Kidney (tissue), 14 donors: ENCODE data around the gene ALPL. TPM values are rescaled to one million over a fixed set of nuclear protein-coding genes. Genes with fewer than 3 reads are reported as not detected.

Experiments
- DNase-seq, 5 donors: peaks; one replicate each; pipeline ENCODE4 v3.0.0-alpha.2; 2013 to 2020
- FAIRE-seq: peaks from 2 replicates; lab custom pipeline; 2012; peaks lifted over from hg19 to GRCh38; lab: Jason Lieb, UNC
- H3K27ac ChIP-seq, 2 donors: one replicate each; pipeline ENCODE4 v1.7.0; 2013; ENCODE audit warnings: low read depth in 2 of 2, low read length in 2 of 2, inconsistent platforms in 1 of 2
- H3K27me3 ChIP-seq: one replicate; pipeline ENCODE4 v1.7.1; 2013; ENCODE audit warnings: low read length, inconsistent platforms; ENCODE audit not compliant: control insufficient read depth, insufficient read depth
- H3K36me3 ChIP-seq, 3 donors: one replicate each; pipeline versions ENCODE4 v1.7.0 to v1.7.1; 2013; ENCODE audit warnings: low read length in 3 of 3, control low read depth in 1 of 3, inconsistent platforms in 1 of 3; ENCODE audit not compliant: insufficient read depth in 3 of 3, control insufficient read depth in 2 of 3
- H3K4me1 ChIP-seq, 3 donors: one replicate each; pipeline versions ENCODE4 v1.7.0 to v1.7.1; 2013; ENCODE audit warnings: low read length in 3 of 3, inconsistent platforms in 1 of 3, low read depth in 1 of 3; ENCODE audit not compliant: control insufficient read depth in 2 of 3, insufficient read depth in 2 of 3
- H3K4me3 ChIP-seq, 3 donors: one replicate each; pipeline versions ENCODE4 v1.7.0 to v1.8.1; 2013; ENCODE audit warnings: low read length in 3 of 3, control low read depth in 1 of 3, inconsistent platforms in 1 of 3
- H3K9ac ChIP-seq, 3 donors: one replicate each; pipeline versions ENCODE4 v1.7.0 to v1.7.1; 2013; ENCODE audit warnings: low read length in 3 of 3, control low read depth in 1 of 3, inconsistent platforms in 1 of 3
- H3K9me3 ChIP-seq, 3 donors: one replicate each; pipeline versions ENCODE4 v1.7.0 to v1.7.1; 2013; ENCODE audit warnings: low read length in 3 of 3, control low read depth in 1 of 3, inconsistent platforms in 1 of 3; ENCODE audit not compliant: control insufficient read depth in 2 of 3, insufficient read depth in 1 of 3
- intact Hi-C: fragments of 100-400 bp; cut with DNase I; formaldehyde crosslinking; loops from one replicate; pipeline ENCODE4 v1.11.1; 2022
- polyA plus RNA-seq: library from polyadenylated mRNA; stranded (reverse); fragments of 350-450 nt; fragmentation: Illumina TruSeq; extraction: RNeasy Lipid Tissue Mini Kit (QIAGEN cat#74804); gene quantifications from one replicate; pipeline ENCODE4 v1.2.3, GENCODE V29; 2014; ENCODE audit warnings: low read depth, low replicate concordance; ENCODE audit not compliant: insufficient read depth
- total RNA-seq: library from RNA; stranded (reverse); fragmentation: NEBNext Ultra II Directional; extraction: Animal tissue kit (Norgen Biotek cat#: 25700); gene quantifications from one replicate; pipeline ENCODE4 v1.2.1, GENCODE V29; 2021
- TF ChIP-seq, protein P1 (sequence below): IDR thresholded peaks from 3 replicates; pipeline ENCODE4 v1.5.1; 2012; ENCODE audit warnings: mild to moderate bottlenecking, moderate library complexity, borderline replicate concordance; ENCODE audit not compliant: insufficient read depth; ENCODE audit errors: extremely low read depth
- donor health status: control.
- donor health status: control.
- donor health status: control.
- donor health status: control.
- donor health status: control.
- donor health status: DM: yes; HTN: yes; CAD: no.
- donor health status: Normal renal cell carcinoma (clear cell type).

Gene ALPL
- total and polyA plus RNA-seq, 2 donors from 2014 or later = 8.4 to 133 TPM

DNA sequence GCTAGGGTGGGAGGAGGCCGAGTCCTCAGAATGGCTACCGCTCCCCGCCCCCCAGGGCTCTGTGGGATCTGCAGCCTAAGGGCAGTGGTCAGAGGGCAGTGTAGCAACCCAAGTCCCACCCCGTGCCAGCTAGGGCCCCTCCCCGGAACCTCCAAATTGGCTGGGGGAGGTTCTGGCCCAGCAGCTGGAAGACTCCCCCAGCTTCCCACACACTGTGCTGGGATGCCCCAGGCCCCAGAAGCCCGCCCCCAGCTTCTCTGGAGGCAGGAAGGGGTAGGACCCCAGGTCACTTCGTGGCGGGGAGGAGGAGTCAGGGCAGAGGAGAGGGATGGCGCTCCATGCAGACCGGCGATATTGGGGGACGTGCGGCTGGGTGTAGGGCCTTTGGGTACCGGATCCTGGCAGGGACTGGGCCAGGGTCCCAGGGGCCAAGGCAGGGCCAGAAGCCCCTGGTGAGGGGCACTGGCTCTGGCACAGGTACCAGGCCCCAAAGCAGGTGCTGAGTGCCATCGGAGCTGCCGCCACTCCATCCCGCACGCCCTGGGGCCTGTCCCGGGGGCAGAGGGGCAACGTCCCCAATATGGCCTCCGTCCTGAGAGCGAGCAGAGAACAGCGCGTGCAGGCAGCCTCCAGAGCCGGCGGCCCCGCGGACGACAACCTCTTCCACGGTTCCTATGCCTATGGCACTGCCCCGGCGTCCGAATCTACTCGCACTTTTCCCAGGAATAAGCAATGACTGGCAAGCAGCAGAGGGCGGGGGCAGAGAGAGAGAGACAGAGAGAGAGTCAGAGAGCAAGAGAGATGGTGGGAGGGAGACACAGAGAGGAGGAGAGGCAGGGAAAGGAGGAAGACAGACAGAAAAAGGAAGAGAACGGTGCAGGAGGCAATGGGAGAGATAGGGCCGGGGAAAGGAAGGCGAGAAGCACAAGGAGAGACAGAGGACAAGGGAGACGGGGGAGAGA is 94.2 kb downstream of the ALPL start:
- no peak for DNase-seq

DNA sequence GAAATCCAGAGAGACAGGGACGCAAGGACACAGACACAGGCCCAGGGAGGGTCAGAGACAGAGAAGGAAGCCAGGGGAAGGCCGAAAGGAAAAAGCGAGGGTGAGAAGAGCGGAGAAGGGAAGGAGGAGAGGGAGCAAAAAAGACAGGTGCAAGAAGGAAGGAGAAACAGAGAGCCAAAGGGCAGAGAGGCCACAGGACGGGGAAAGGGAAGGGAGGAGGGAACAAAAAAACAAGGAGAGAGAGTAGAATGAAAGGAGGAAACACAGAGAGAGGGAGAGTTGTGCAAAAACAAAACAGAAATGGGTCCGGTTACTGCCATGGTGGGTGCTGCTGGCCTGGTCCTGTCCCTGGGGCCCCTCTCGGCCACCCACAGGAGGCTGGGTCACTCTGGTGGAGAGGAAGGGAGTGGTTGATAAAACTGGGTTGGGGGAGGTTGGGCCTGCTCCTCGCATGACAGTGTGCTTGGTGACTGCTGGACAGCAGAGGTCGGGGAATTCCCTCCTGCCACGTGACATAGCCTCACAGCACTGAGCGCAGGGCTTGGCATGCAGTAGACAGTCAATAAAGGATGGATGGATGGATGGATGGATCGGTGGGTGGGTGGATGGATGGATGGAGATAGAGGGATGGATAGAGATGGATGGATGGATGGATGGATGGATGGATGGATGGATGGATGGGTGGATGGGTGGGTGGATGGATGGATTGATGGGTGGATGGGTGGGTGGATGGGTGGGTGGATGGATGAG is 95.2 kb downstream of the ALPL start:
- FAIRE-seq = no peak
- Histone ChIP-seq H3K9ac (no peak overlapping the region), H3K4me1 (peaks cover 0 to 6% (median 0%) of the 10 kb centered on the region in 3 donors), H3K27me3 (no peaks in the 10 kb centered on the region), H3K36me3 (peaks cover 0 to 13% (median 5%) of the 10 kb centered on the region in 3 donors), H3K27ac (no peak overlapping the region), H3K9me3 (no peaks in the 10 kb centered on the region), H3K4me3 (no peak overlapping the region)
- no peak for DNase-seq
- TF ChIP-seq, protein P1, sequence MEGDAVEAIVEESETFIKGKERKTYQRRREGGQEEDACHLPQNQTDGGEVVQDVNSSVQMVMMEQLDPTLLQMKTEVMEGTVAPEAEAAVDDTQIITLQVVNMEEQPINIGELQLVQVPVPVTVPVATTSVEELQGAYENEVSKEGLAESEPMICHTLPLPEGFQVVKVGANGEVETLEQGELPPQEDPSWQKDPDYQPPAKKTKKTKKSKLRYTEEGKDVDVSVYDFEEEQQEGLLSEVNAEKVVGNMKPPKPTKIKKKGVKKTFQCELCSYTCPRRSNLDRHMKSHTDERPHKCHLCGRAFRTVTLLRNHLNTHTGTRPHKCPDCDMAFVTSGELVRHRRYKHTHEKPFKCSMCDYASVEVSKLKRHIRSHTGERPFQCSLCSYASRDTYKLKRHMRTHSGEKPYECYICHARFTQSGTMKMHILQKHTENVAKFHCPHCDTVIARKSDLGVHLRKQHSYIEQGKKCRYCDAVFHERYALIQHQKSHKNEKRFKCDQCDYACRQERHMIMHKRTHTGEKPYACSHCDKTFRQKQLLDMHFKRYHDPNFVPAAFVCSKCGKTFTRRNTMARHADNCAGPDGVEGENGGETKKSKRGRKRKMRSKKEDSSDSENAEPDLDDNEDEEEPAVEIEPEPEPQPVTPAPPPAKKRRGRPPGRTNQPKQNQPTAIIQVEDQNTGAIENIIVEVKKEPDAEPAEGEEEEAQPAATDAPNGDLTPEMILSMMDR = no peak
- intact Hi-C loops = no loop called here

More for the DNA sequence above, 94.2 kb downstream of the ALPL start:
- no peak overlapping the region for H3K9ac ChIP-seq
- peaks cover 0 to 6% (median 0%) of the 10 kb centered on the region in 3 donors for H3K4me1 ChIP-seq
- H3K27me3 ChIP-seq = no peaks in the 10 kb centered on the region
- no peak overlapping the region for H3K27ac ChIP-seq
- intact Hi-C loops = no loop called here
- TF ChIP-seq, protein P1 = no peak
- no peak overlapping the region for H3K4me3 ChIP-seq
- FAIRE-seq = no peak
- H3K36me3 ChIP-seq = peaks cover 0 to 17% (median 5%) of the 10 kb centered on the region in 3 donors
- H3K9me3 ChIP-seq = no peaks in the 10 kb centered on the region

DNA sequence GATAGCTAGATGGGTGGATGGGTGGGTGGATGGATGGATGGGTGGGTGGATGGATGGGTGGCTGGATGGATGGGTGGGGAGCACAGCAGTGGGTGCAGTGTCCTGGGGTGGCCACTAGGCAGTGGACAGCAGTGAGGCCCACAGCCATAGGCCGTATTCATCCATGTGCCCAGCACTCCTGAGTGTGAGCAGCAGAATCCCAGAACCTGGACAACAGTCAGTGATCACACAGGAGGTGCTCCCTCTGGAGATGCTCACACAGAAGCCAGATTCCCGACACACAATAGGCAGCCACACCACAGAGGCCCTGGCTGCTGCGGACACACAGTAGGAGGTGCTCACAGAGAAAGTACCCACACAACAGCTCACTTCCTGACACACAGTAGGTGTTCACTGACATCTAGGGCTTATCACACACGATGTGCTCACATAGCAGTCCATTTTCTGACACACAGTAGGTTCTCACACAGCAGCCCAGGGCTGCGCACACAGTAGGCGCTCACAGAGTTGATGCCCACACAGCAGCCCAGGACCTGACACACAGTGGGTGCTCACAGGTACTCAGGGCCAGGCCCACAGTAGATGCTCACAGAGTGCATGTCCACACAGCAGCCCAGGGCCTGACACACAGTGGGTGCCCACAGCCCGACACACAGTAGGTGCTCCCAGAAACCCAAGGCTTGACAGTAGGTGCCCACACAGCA is 95.9 kb downstream of the ALPL start:
- peaks cover 0 to 15% (median 5%) of the 10 kb centered on the region in 3 donors for H3K36me3 ChIP-seq
- FAIRE-seq = no peak
- no peaks in the 10 kb centered on the region for H3K9me3 ChIP-seq
- H3K27me3 ChIP-seq = no peaks in the 10 kb centered on the region
- intact Hi-C loops = no loop called here
- TF ChIP-seq, protein P1 = no peak
- no peak overlapping the region for H3K27ac ChIP-seq
- H3K9ac ChIP-seq = no peak overlapping the region
- peaks cover 0 to 6% (median 0%) of the 10 kb centered on the region in 3 donors for H3K4me1 ChIP-seq
- H3K4me3 ChIP-seq = no peak overlapping the region
- DNase-seq = no peak
